Measurements from ENCODE around the gene ILK. TPM values are rescaled to one million over a fixed set of nuclear protein-coding genes. Genes with fewer than 3 reads are reported as not detected.

Gene ILK
- total RNA-seq, 2 donors from 2014 or later, result 125 to 136 TPM

GRCh38 chr11:6631361-6631890, 27.9 kb downstream of the ILK start:
- no peak overlapping the region for H3K4me3 Mint-ChIP-seq
- Histone ChIP-seq H3K27ac (ENCODE audit: low read depth, low read length) (no peak overlapping the region), H3K4me3 (ENCODE audit: low read length) (no peak overlapping the region), H3K27me3 (ENCODE audit: control insufficient read depth, insufficient read depth, low read length, poor library complexity, severe bottlenecking) (peaks cover 29% of the 10 kb centered on the region), H3K36me3 (ENCODE audit: control insufficient read depth, insufficient read depth, low read length) (peaks cover 62% of the 10 kb centered on the region), H3K9ac (ENCODE audit: extremely low read depth, low read length, poor library complexity, severe bottlenecking) (no peak overlapping the region), H3K4me1 (ENCODE audit: control insufficient read depth, insufficient read depth, low read length) (no peaks in the 10 kb centered on the region), H3K9me3 (ENCODE audit: control insufficient read depth, low read length) (no peaks in the 10 kb centered on the region)
- 91% methylated on average over 9 to 11 of the region's 11 CpGs for WGBS, 2 experiments (ENCODE audit: insufficient coverage in 1 of 2, insufficient read length in 1 of 2)
- no peaks in the 10 kb centered on the region for H3K9me3 Mint-ChIP-seq
- no peak for DNase-seq
- H3K4me1 Mint-ChIP-seq, result peaks cover 2% of the 10 kb centered on the region
- no peak for TF ChIP-seq CTCF (conservative IDR thresholded peaks at IDR 0.05)
- H3K27me3 Mint-ChIP-seq (ENCODE audit: insufficient read depth), result peaks cover 41% of the 10 kb centered on the region
- peaks cover 28% of the 10 kb centered on the region for H3K36me3 Mint-ChIP-seq (ENCODE audit: low read depth)
- H3K27ac Mint-ChIP-seq, result no peak overlapping the region

- DNase-seq, result no peak
- TF ChIP-seq CTCF (conservative IDR thresholded peaks at IDR 0.05), result no peak
- Mint-ChIP-seq H3K4me3 (no peak overlapping the region), H3K27me3 (ENCODE audit: insufficient read depth) (peaks cover 41% of the 10 kb centered on the region), H3K9me3 (no peaks in the 10 kb centered on the region), H3K27ac (no peak overlapping the region), H3K4me1 (peaks cover 2% of the 10 kb centered on the region), H3K36me3 (ENCODE audit: low read depth) (peaks cover 23% of the 10 kb centered on the region)
- Histone ChIP-seq H3K4me3 (ENCODE audit: low read length) (no peak overlapping the region), H3K27me3 (ENCODE audit: control insufficient read depth, insufficient read depth, low read length, poor library complexity, severe bottlenecking) (peaks cover 29% of the 10 kb centered on the region), H3K9ac (ENCODE audit: extremely low read depth, low read length, poor library complexity, severe bottlenecking) (no peak overlapping the region), H3K27ac (ENCODE audit: low read depth, low read length) (no peak overlapping the region), H3K4me1 (ENCODE audit: control insufficient read depth, insufficient read depth, low read length) (no peaks in the 10 kb centered on the region), H3K9me3 (ENCODE audit: control insufficient read depth, low read length) (no peaks in the 10 kb centered on the region), H3K36me3 (ENCODE audit: control insufficient read depth, insufficient read depth, low read length) (peaks cover 53% of the 10 kb centered on the region)
- WGBS, 2 experiments (ENCODE audit: insufficient coverage in 1 of 2, insufficient read length in 1 of 2), result 92 to 95% methylated on average over 17 to 29 of the region's 29 CpGs
Measured at GRCh38 chr11:6632116-6633073, 28.8 kb downstream of the ILK start.

DNA sequence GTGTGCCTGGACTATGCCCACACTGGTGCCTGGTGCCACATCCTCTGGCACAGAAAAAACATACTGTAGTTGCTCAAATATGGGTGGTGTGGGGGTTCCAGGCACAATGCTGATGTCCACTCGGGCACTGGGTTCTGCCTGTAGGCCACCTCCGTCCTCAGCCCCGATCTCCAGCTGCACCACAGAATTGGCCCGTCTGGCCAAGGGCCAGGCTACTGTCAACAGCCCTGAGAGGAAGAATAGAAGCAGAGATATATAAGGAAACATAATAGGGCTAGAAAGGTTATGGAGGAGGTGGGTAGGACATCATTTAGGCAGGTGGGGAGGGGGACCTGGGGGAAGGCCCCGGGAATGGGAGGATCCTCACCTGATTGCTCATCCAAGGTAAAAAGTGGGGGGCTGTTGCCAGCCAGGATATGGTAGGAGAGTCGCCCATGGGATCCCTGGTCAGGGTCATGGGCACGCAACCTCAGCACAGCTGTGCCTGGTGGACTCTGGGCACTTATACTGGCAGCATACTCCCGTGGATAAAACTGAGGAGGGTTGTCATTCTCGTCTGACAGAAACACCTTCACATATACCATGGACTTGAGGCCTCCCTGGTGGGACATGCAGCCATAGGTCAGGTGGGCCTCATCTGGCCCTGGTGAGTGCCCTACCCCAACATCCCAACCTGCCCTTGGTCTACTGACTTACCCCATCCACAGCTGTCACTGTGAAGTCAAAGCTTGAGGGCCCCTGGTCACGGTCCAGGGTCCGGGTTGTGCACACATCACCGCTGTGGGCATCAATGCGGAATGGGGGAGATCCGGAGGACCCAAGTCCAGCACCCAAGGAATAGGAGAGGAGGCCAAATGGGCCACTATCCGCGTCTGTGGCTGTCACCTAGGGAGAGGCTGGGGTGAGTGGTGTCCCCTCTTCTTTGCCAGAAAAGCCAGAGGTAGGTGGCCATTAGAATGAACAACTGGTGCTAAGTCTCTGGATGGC, 30.1 kb downstream of the ILK start:
- no peaks in the 10 kb centered on the region for H3K9me3 ChIP-seq (ENCODE audit: control insufficient read depth, low read length)
- Mint-ChIP-seq H3K27me3 (ENCODE audit: insufficient read depth) (peaks cover 34% of the 10 kb centered on the region), H3K36me3 (ENCODE audit: low read depth) (peaks cover 23% of the 10 kb centered on the region), H3K9me3 (no peaks in the 10 kb centered on the region), H3K4me1 (peaks cover 2% of the 10 kb centered on the region), H3K27ac (no peak overlapping the region), H3K4me3 (no peak overlapping the region)
- WGBS, 2 experiments (ENCODE audit: insufficient coverage in 1 of 2, insufficient read length in 1 of 2), result 95 to 97% methylated on average over 12 to 16 of the region's 16 CpGs
- H3K4me1 ChIP-seq (ENCODE audit: control insufficient read depth, insufficient read depth, low read length), result no peaks in the 10 kb centered on the region
- H3K36me3 ChIP-seq (ENCODE audit: control insufficient read depth, insufficient read depth, low read length), result peaks cover 47% of the 10 kb centered on the region
- no peak overlapping the region for H3K27ac ChIP-seq (ENCODE audit: low read depth, low read length)
- peaks cover 29% of the 10 kb centered on the region for H3K27me3 ChIP-seq (ENCODE audit: control insufficient read depth, insufficient read depth, low read length, poor library complexity, severe bottlenecking)
- no peak for TF ChIP-seq CTCF (conservative IDR thresholded peaks at IDR 0.05)
- no peak overlapping the region for H3K4me3 ChIP-seq (ENCODE audit: low read length)
- DNase-seq, result no peak
- H3K9ac ChIP-seq (ENCODE audit: extremely low read depth, low read length, poor library complexity, severe bottlenecking), result no peak overlapping the region

Data from endodermal cell (in vitro differentiated cells).